Measurements from ENCODE around the gene CCDC60. TPM values are rescaled to one million over a fixed set of nuclear protein-coding genes. Genes with fewer than 3 reads are reported as not detected.

Gene CCDC60
- total RNA-seq, 4 donors from 2014 or later, result 1.6 TPM; not detected in 3

GRCh38 chr12:119320678-119321077, 13.9 kb upstream of the CCDC60 start:
- Histone ChIP-seq H3K27me3 (no peaks in the 10 kb centered on the region), H3K9me3 (no peaks in the 10 kb centered on the region), H3K27ac (no peak overlapping the region), H3K4me3 (no peak overlapping the region), H3K36me3 (no peaks in the 10 kb centered on the region), H3K4me1 (no peaks in the 10 kb centered on the region)
- DNase-seq, result no peak
- TF ChIP-seq, protein P1, sequence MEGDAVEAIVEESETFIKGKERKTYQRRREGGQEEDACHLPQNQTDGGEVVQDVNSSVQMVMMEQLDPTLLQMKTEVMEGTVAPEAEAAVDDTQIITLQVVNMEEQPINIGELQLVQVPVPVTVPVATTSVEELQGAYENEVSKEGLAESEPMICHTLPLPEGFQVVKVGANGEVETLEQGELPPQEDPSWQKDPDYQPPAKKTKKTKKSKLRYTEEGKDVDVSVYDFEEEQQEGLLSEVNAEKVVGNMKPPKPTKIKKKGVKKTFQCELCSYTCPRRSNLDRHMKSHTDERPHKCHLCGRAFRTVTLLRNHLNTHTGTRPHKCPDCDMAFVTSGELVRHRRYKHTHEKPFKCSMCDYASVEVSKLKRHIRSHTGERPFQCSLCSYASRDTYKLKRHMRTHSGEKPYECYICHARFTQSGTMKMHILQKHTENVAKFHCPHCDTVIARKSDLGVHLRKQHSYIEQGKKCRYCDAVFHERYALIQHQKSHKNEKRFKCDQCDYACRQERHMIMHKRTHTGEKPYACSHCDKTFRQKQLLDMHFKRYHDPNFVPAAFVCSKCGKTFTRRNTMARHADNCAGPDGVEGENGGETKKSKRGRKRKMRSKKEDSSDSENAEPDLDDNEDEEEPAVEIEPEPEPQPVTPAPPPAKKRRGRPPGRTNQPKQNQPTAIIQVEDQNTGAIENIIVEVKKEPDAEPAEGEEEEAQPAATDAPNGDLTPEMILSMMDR (IDR thresholded peaks at IDR 0.05), result no peak
- no peak for TF ChIP-seq POLR2A (IDR thresholded peaks at IDR 0.05)

GRCh38 chr12:119322301-119322723, 12.2 kb upstream of the CCDC60 start:
- H3K36me3 ChIP-seq, result no peaks in the 10 kb centered on the region
- H3K9me3 ChIP-seq, result no peaks in the 10 kb centered on the region
- H3K27ac ChIP-seq, result no peak overlapping the region
- H3K4me3 ChIP-seq, result no peak overlapping the region
- H3K27me3 ChIP-seq, result no peaks in the 10 kb centered on the region
- H3K4me1 ChIP-seq, result no peaks in the 10 kb centered on the region
- no peak for TF ChIP-seq POLR2A (IDR thresholded peaks at IDR 0.05)
- TF ChIP-seq, protein P1 (IDR thresholded peaks at IDR 0.05), result no peak
- DNase-seq, result no peak

DNA sequence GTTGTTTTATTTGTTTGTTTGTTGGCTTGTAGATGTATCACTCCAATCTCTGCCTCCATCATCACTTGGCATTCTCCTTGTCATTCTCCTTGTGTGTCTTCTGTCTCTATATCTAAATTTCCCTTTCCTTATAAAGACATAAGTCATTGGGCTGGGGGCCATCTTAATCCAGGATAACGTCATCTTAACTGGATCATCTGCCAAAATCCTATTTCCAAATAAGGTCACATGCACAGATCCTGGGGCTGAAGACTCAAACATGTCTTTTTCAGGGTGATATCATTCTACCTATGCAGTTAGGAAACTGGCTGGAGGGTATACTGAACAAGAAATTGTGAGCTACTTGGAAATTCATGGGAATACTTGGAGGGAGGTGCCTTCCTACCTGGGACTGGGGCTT, 8.7 kb upstream of the CCDC60 start:
- TF ChIP-seq, protein P1 (IDR thresholded peaks at IDR 0.05), result no peak
- no peak for TF ChIP-seq POLR2A (IDR thresholded peaks at IDR 0.05)
- no peaks in the 10 kb centered on the region for H3K27me3 ChIP-seq
- DNase-seq, result no peak
- H3K4me1 ChIP-seq, result no peaks in the 10 kb centered on the region
- no peaks in the 10 kb centered on the region for H3K36me3 ChIP-seq
- H3K27ac ChIP-seq, result no peak overlapping the region
- H3K9me3 ChIP-seq, result peaks cover 0 to 5% (median 0%) of the 10 kb centered on the region in 4 donors
- no peak overlapping the region for H3K4me3 ChIP-seq

DNA sequence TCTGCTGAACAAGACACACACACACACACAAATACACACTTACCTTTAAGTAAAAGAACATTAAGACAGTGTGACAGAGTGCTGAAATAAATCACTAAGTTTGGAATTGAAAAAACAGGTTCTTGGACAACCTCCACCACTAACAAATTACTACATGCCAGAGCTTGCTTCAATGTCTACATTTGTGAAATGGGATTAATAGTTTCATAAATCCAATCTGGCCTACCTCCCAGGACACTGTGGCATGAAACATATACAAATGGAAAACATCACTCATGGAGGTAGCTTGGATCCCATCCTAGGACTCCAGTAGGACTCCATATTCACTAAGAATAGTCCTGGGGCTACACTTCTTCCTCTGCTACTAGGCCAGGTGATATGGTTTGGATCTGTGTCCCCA, 8.2 kb upstream of the CCDC60 start:
- Histone ChIP-seq H3K27ac (no peak overlapping the region), H3K27me3 (no peaks in the 10 kb centered on the region), H3K36me3 (no peaks in the 10 kb centered on the region), H3K4me1 (no peaks in the 10 kb centered on the region), H3K4me3 (no peak overlapping the region), H3K9me3 (peaks cover 0 to 5% (median 0%) of the 10 kb centered on the region in 4 donors)
- no peak for DNase-seq
- TF ChIP-seq POLR2A (IDR thresholded peaks at IDR 0.05), result no peak
- TF ChIP-seq, protein P1 (IDR thresholded peaks at IDR 0.05), result no peak

DNA sequence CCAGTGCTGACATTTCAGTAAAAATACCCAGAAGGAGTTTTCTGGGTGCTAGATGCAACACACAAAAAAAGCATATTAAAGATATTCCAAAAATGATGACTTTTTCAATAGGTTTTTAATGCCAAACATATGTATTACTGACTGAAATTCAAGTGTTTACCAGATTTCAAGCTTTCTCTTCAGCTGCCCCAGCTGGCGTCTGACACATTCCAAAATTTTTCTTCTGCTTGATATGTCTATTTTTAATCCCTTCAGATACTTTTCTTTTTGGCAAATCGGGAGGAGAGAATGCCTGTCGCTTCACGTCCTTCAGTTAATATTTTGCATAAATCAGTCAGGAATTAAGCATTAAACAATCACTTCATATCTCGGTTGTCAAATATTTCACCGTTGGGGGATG, 7.1 kb upstream of the CCDC60 start:
- H3K27me3 ChIP-seq, result no peaks in the 10 kb centered on the region
- no peak for DNase-seq
- H3K27ac ChIP-seq, result no peak overlapping the region
- no peaks in the 10 kb centered on the region for H3K4me1 ChIP-seq
- no peak overlapping the region for H3K4me3 ChIP-seq
- H3K36me3 ChIP-seq, result no peaks in the 10 kb centered on the region
- TF ChIP-seq, protein P1 (IDR thresholded peaks at IDR 0.05), result no peak
- no peak for TF ChIP-seq POLR2A (IDR thresholded peaks at IDR 0.05)
- H3K9me3 ChIP-seq, result peaks cover 0 to 5% (median 0%) of the 10 kb centered on the region in 4 donors

DNA sequence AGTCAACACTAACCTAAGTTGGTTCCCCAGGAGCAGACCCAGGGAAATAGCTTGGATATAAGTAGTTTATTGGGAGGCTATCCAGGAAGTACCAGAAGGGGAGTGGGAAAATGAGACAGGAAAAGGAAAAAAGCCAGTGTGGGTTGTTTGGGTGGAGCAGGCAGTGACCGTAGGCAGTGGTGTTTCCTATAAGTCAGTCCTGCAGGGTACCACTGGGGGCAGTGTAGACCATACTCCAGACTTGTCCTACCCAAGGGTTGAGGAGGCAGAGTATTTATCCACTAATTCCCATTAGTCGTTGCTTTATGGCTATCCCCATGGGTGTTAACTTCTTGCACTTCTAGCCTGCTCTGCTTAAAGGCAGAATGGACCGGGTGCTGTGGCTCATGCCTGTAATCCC, 6.4 kb upstream of the CCDC60 start:
- Histone ChIP-seq H3K4me3 (no peak overlapping the region), H3K9me3 (peaks cover 0 to 5% (median 0%) of the 10 kb centered on the region in 4 donors), H3K27me3 (no peaks in the 10 kb centered on the region), H3K36me3 (no peaks in the 10 kb centered on the region), H3K27ac (no peak overlapping the region), H3K4me1 (no peaks in the 10 kb centered on the region)
- DNase-seq, result no peak
- TF ChIP-seq POLR2A (IDR thresholded peaks at IDR 0.05), result no peak
- TF ChIP-seq, protein P1 (IDR thresholded peaks at IDR 0.05), result peak in 1 of 6 experiments; percentile 5
